Measurements from ENCODE around the gene SEMA4G. TPM values are rescaled to one million over a fixed set of nuclear protein-coding genes. Genes with fewer than 3 reads are reported as not detected.
"Not testable (repeated sequence)": the region's sequence is repeated elsewhere in the genome, so short reads cannot be mapped to it uniquely, and the experiment has no call there.

Gene SEMA4G
- polyA plus RNA-seq, 1 donor from 2014 or later, result not detected

GRCh38 chr10:100963826-100964225 lies 5.5 kb upstream of the SEMA4G start:
- H3K4me3 Mint-ChIP-seq, result no peak overlapping the region
- H3K4me1 Mint-ChIP-seq, result peaks cover 3 to 6% (median 6%) of the 10 kb centered on the region in 3 donors
- no peak overlapping the region for H3K27ac Mint-ChIP-seq
- peaks cover 8% of the 10 kb centered on the region for H3K36me3 Mint-ChIP-seq
- peaks cover 0 to 2% (median 0%) of the 10 kb centered on the region in 3 donors for H3K9me3 Mint-ChIP-seq
- H3K27me3 Mint-ChIP-seq, result no peaks in the 10 kb centered on the region

- Mint-ChIP-seq H3K4me3 (no peak overlapping the region), H3K4me1 (peaks cover 6 to 7% (median 6%) of the 10 kb centered on the region in 3 donors), H3K27me3 (no peaks in the 10 kb centered on the region), H3K36me3 (peaks cover 2% of the 10 kb centered on the region), H3K9me3 (no peaks in the 10 kb centered on the region), H3K27ac (no peak overlapping the region)
Observed at GRCh38 chr10:100965820-100966219, 3.5 kb upstream of the SEMA4G start.

- Mint-ChIP-seq H3K27me3 (no peaks in the 10 kb centered on the region), H3K9me3 (no peaks in the 10 kb centered on the region), H3K4me3 (no peak overlapping the region), H3K27ac (no peak overlapping the region), H3K4me1 (peaks cover 6 to 9% (median 6%) of the 10 kb centered on the region in 3 donors), H3K36me3 (peaks cover 2% of the 10 kb centered on the region)
Observed at GRCh38 chr10:100966887-100967286, 2.4 kb upstream of the SEMA4G start.

- no peak overlapping the region for H3K27ac Mint-ChIP-seq
- H3K9me3 Mint-ChIP-seq, result no peaks in the 10 kb centered on the region
- H3K36me3 Mint-ChIP-seq, result peaks cover 2% of the 10 kb centered on the region
- no peaks in the 10 kb centered on the region for H3K27me3 Mint-ChIP-seq
- peaks cover 6 to 9% (median 6%) of the 10 kb centered on the region in 3 donors for H3K4me1 Mint-ChIP-seq
- no peak overlapping the region for H3K4me3 Mint-ChIP-seq
Observed at GRCh38 chr10:100967332-100967731, 2.0 kb upstream of the SEMA4G start.

- Mint-ChIP-seq H3K36me3 (no peaks in the 10 kb centered on the region), H3K9me3 (no peaks in the 10 kb centered on the region), H3K4me1 (peaks cover 6 to 9% (median 6%) of the 10 kb centered on the region in 3 donors), H3K4me3 (peak overlapping the region; percentile 56 to 86 (median 76)), H3K27ac (peak overlapping the region in 1 of 3 donors; percentile 66), H3K27me3 (no peaks in the 10 kb centered on the region)
Observed at GRCh38 chr10:100968062-100968736, 1.1 kb upstream of the SEMA4G start.

- Mint-ChIP-seq H3K4me3 (peak overlapping the region; percentile 71 to 86 (median 83)), H3K36me3 (no peaks in the 10 kb centered on the region), H3K27me3 (no peaks in the 10 kb centered on the region), H3K9me3 (no peaks in the 10 kb centered on the region), H3K27ac (peak overlapping the region in 1 of 3 donors; percentile 66), H3K4me1 (peaks cover 6 to 9% (median 6%) of the 10 kb centered on the region in 3 donors)
Observed at GRCh38 chr10:100968863-100969186, 479 bp upstream of the SEMA4G start.

GRCh38 chr10:100970076-100970913 lies 991 bp downstream of the SEMA4G start:
- H3K4me1 Mint-ChIP-seq, result peaks cover 6 to 9% (median 6%) of the 10 kb centered on the region in 3 donors
- no peaks in the 10 kb centered on the region for H3K9me3 Mint-ChIP-seq
- no peak overlapping the region for H3K27ac Mint-ChIP-seq
- no peaks in the 10 kb centered on the region for H3K36me3 Mint-ChIP-seq
- no peaks in the 10 kb centered on the region for H3K27me3 Mint-ChIP-seq
- peak overlapping the region; percentile 46 to 86 (median 78) for H3K4me3 Mint-ChIP-seq

GRCh38 chr10:100970914-100971811 lies 1.9 kb downstream of the SEMA4G start:
- H3K9me3 Mint-ChIP-seq, result no peaks in the 10 kb centered on the region
- H3K27me3 Mint-ChIP-seq, result no peaks in the 10 kb centered on the region
- peaks cover 6 to 9% (median 6%) of the 10 kb centered on the region in 3 donors for H3K4me1 Mint-ChIP-seq
- H3K4me3 Mint-ChIP-seq, result peak overlapping the region in 3 of 4 donors; percentile 13 to 80 (median 73)
- H3K36me3 Mint-ChIP-seq, result no peaks in the 10 kb centered on the region
- peak overlapping the region in 1 of 3 donors; percentile 65 for H3K27ac Mint-ChIP-seq

GRCh38 chr10:100972115-100972903 lies 3.0 kb downstream of the SEMA4G start:
- Mint-ChIP-seq H3K36me3 (no peaks in the 10 kb centered on the region), H3K27ac (no peak overlapping the region), H3K27me3 (no peaks in the 10 kb centered on the region), H3K9me3 (no peaks in the 10 kb centered on the region), H3K4me1 (peaks cover 6 to 9% (median 6%) of the 10 kb centered on the region in 3 donors), H3K4me3 (no peak overlapping the region)

GRCh38 chr10:100972904-100973535 lies 3.7 kb downstream of the SEMA4G start:
- H3K4me1 Mint-ChIP-seq, result peaks cover 6 to 9% (median 6%) of the 10 kb centered on the region in 3 donors
- no peak overlapping the region for H3K27ac Mint-ChIP-seq
- H3K27me3 Mint-ChIP-seq, result no peaks in the 10 kb centered on the region
- H3K36me3 Mint-ChIP-seq, result no peaks in the 10 kb centered on the region
- H3K4me3 Mint-ChIP-seq, result no peak overlapping the region
- no peaks in the 10 kb centered on the region for H3K9me3 Mint-ChIP-seq

- H3K4me3 Mint-ChIP-seq, H3K36me3 Mint-ChIP-seq, H3K27me3 Mint-ChIP-seq, H3K4me1 Mint-ChIP-seq, H3K27ac Mint-ChIP-seq, H3K9me3 Mint-ChIP-seq: not testable (repeated sequence)
Observed at GRCh38 chr10:100975397-100975796, 6.1 kb downstream of the SEMA4G start.

GRCh38 chr10:100976906-100977305 lies 7.6 kb downstream of the SEMA4G start:
- no peaks in the 10 kb centered on the region for H3K4me1 Mint-ChIP-seq
- H3K27ac Mint-ChIP-seq, result peak overlapping the region in 2 of 3 donors; percentile 21 to 37

GRCh38 chr10:100977436-100977835 lies 8.1 kb downstream of the SEMA4G start:
- Mint-ChIP-seq H3K4me1 (peaks cover 0 to 1% (median 0%) of the 10 kb centered on the region in 3 donors), H3K27me3 (no peaks in the 10 kb centered on the region), H3K9me3 (no peaks in the 10 kb centered on the region), H3K27ac (no peak overlapping the region), H3K4me3 (no peak overlapping the region), H3K36me3 (no peaks in the 10 kb centered on the region)

More at GRCh38 chr10:100976906-100977305, 7.6 kb downstream of the SEMA4G start:
- H3K36me3 Mint-ChIP-seq, result no peaks in the 10 kb centered on the region
- no peaks in the 10 kb centered on the region for H3K9me3 Mint-ChIP-seq
- H3K27me3 Mint-ChIP-seq, result no peaks in the 10 kb centered on the region
- H3K4me3 Mint-ChIP-seq, result no peak overlapping the region

Measured in IgD-negative memory B cell (primary cell).